HEK293T (cell line): ENCODE measurements around the gene ANP32A.

Source experiments
- ARNT ChIP-seq: fragments of 450-650 bp; IDR thresholded peaks from 2 replicates; pipeline ENCODE4 v1.6.1; 2017; ENCODE audit warnings: mild to moderate bottlenecking
- BHLHE40 ChIP-seq: fragments of 450-650 bp; IDR thresholded peaks from 2 replicates; pipeline ENCODE4 v1.6.1; 2016; ENCODE audit warnings: mild to moderate bottlenecking, moderate library complexity, borderline replicate concordance
- CTBP1 ChIP-seq: fragments of 450-650 bp; IDR thresholded peaks from 2 replicates; pipeline ENCODE4 v1.6.1; 2016; ENCODE audit warnings: borderline replicate concordance
- ELF4 ChIP-seq: fragments of 450-650 bp; IDR thresholded peaks from 2 replicates; pipeline ENCODE4 v1.6.1; 2017; ENCODE audit warnings: antibody characterized with exemption
- FOXA1 ChIP-seq: fragments of 450-650 bp; IDR thresholded peaks from 2 replicates; pipeline ENCODE4 v1.6.1; 2016; ENCODE audit warnings: mild to moderate bottlenecking
- FOXK2 ChIP-seq: fragments of 450-650 bp; IDR thresholded peaks from 2 replicates; pipeline ENCODE4 v1.6.1; 2016; ENCODE audit warnings: mild to moderate bottlenecking
- FOXM1 ChIP-seq: fragments of 450-650 bp; IDR thresholded peaks from 2 replicates; pipeline ENCODE4 v1.6.1; 2017; ENCODE audit warnings: mild to moderate bottlenecking, borderline replicate concordance
- L3MBTL2 ChIP-seq: fragments of 450-650 bp; conservative IDR thresholded peaks from 2 replicates; pipeline ENCODE4 v1.6.1; 2016; ENCODE audit warnings: mild to moderate bottlenecking
- LEF1 ChIP-seq: fragments of 450-650 bp; IDR thresholded peaks from 2 replicates; pipeline ENCODE4 v1.6.1; 2017; ENCODE audit warnings: mild to moderate bottlenecking, borderline replicate concordance
- SP1 ChIP-seq: fragments of 450-650 bp; IDR thresholded peaks from 2 replicates; pipeline ENCODE4 v1.6.1; 2017
- SUZ12 ChIP-seq: fragments of 450-650 bp; IDR thresholded peaks from 2 replicates; pipeline ENCODE4 v1.6.1; 2016; ENCODE audit warnings: mild to moderate bottlenecking
- TARDBP ChIP-seq: fragments of 450-650 bp; IDR thresholded peaks from 2 replicates; pipeline ENCODE4 v1.6.1; 2016
- ZNF384 ChIP-seq: fragments of 450-650 bp; IDR thresholded peaks from 2 replicates; pipeline ENCODE4 v1.6.1; 2016
- TF ChIP-seq, protein P1 (sequence below): fragments of 450-650 bp; IDR thresholded peaks from 2 replicates; pipeline ENCODE4 v1.6.1; 2016

DNA sequence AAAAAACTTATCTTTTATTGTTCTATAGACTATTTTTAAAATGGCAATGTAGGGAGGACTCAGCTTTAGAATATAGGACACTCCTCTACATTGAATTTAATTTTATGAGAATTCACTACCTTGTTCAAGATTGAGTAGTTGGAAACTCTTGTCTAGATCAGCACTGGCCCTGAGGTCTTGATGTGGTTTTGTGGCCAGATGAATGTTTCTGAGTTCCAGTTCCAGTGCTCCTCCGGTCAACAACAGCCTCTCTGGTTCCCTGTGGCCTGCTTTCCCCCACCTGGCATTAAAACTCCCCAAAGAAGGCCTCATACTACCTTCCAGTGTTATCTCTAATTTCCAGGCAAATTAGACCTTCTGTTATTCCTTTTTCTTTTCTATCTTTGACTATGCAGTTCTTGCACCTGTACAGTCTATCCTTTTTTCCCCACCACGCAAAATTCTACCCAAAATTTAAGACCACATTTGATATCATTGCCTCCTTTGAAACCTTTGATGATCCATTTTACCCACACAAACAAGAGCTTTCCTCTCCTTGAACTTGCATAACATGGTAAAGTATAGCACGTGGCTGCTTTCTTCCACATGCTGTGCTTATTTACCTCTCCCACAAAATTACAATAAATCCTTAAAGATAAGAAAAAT lies 9.6 kb upstream of the ANP32A start:
- TF ChIP-seq SUZ12 (no peak), ELF4 (no peak), FOXM1 (no peak), TARDBP (no peak), SP1 (no peak), BHLHE40 (no peak), ARNT (no peak), LEF1 (no peak), FOXA1 (no peak), FOXK2 (no peak), ZNF384 (no peak), CTBP1 (no peak), L3MBTL2 (no peak)
- TF ChIP-seq, protein P1, sequence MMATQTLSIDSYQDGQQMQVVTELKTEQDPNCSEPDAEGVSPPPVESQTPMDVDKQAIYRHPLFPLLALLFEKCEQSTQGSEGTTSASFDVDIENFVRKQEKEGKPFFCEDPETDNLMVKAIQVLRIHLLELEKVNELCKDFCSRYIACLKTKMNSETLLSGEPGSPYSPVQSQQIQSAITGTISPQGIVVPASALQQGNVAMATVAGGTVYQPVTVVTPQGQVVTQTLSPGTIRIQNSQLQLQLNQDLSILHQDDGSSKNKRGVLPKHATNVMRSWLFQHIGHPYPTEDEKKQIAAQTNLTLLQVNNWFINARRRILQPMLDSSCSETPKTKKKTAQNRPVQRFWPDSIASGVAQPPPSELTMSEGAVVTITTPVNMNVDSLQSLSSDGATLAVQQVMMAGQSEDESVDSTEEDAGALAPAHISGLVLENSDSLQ = no peak
